Tibial nerve (tissue), 4 donors: ENCODE data around the gene PTN.

Experiments
- CTCF ChIP-seq, 5 experiments: fragments of 200-600 bp in 3 of 5; fragments of 450-650 bp in 2 of 5; sonication (generic) in 3 of 5; IDR thresholded peaks; one replicate each; pipeline ENCODE4 v1.5.1; 2016 to 2019; ENCODE audit warnings: antibody characterized with exemption in 5 of 5, mild to moderate bottlenecking in 3 of 5, moderate library complexity in 2 of 5
- EP300 ChIP-seq, 2 donors: sonication (generic); formaldehyde crosslinking; IDR thresholded peaks; one replicate each; pipeline ENCODE4 v1.6.1; 2017; ENCODE audit warnings: antibody characterized with exemption in 2 of 2, mild to moderate bottlenecking in 1 of 2

- TF ChIP-seq CTCF (IDR thresholded peaks at IDR 0.05) (no peak), EP300 (IDR thresholded peaks at IDR 0.05) (no peak)
These were observed 20.1 kb upstream of the PTN start for GRCh38 chr7:137363683-137364082.
